ENCODE measurements around the gene VPS72.
A peak's percentile ranks its signal among the peaks of the same experiment; 100 is the strongest.

Gene VPS72

GRCh38 chr1:151144474-151145303 is 45.3 kb downstream of the VPS72 start:
- DNase-seq: no peak

GRCh38 chr1:151143986-151144385 is 46.0 kb downstream of the VPS72 start:
- no peak for DNase-seq

- DNase-seq: no peak
These were observed 47.0 kb downstream of the VPS72 start for GRCh38 chr1:151143057-151143435.

GRCh38 chr1:151142411-151143056 is 47.5 kb downstream of the VPS72 start:
- no peak for DNase-seq

GRCh38 chr1:151137789-151138188 is 52.2 kb downstream of the VPS72 start:
- DNase-seq: no peak

- no peak for DNase-seq
These were observed 54.3 kb downstream of the VPS72 start for GRCh38 chr1:151135433-151136385.

- no peak for DNase-seq
These were observed 55.0 kb downstream of the VPS72 start for GRCh38 chr1:151134991-151135390.

- no peak for DNase-seq
These were observed 55.6 kb downstream of the VPS72 start for GRCh38 chr1:151134396-151134795.

- DNase-seq: no peak
These were observed 56.8 kb downstream of the VPS72 start for GRCh38 chr1:151133018-151133806.

- no peak for DNase-seq
These were observed 57.5 kb downstream of the VPS72 start for GRCh38 chr1:151132335-151133017.

- DNase-seq: no peak
These were observed 58.2 kb downstream of the VPS72 start for GRCh38 chr1:151131701-151132334.

- DNase-seq: peak; percentile 74
These were observed 58.9 kb downstream of the VPS72 start for GRCh38 chr1:151130987-151131586.

GRCh38 chr1:151128800-151129199 is 61.2 kb downstream of the VPS72 start:
- DNase-seq: no peak

Measured in NCI-H146 (cell line).